ENCODE results near the gene LCE3E.

The LCE3E gene, protein sequence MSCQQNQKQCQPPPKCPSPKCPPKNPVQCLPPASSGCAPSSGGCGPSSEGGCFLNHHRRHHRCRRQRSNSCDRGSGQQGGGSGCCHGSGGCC

DNA sequence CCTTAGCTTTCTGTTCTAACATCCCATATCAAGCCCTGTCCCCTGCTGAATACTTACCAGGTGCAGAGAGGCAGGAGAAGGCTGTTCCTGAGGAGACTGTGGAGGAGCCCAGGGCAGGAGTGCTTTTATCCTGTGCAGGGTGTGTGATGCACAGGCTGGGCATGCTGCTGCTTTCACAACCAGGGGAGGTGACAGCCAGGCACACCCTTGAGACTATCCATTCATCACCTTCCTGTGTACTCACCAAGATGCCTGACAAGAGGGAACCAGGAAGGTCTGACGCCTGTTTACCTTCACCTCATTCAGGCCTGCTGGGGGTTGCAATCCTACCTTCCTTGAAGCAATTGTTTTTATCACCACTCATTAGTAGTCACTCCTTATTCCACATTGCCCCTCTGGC lies at the start of gene LCE3E:
Gene LCE3E, minus strand, starts transcription at position 100 of the 400 bp plus-strand sequence. CDS start 572 bp downstream, outside the sequence.
- in situ Hi-C loops (cut with HindIII; ENCODE audit: low sequenced_read_pairs): no loop called here
- DNase-seq (ENCODE audit: low read depth, low spot score): no peak
- TF ChIP-seq, protein P1, sequence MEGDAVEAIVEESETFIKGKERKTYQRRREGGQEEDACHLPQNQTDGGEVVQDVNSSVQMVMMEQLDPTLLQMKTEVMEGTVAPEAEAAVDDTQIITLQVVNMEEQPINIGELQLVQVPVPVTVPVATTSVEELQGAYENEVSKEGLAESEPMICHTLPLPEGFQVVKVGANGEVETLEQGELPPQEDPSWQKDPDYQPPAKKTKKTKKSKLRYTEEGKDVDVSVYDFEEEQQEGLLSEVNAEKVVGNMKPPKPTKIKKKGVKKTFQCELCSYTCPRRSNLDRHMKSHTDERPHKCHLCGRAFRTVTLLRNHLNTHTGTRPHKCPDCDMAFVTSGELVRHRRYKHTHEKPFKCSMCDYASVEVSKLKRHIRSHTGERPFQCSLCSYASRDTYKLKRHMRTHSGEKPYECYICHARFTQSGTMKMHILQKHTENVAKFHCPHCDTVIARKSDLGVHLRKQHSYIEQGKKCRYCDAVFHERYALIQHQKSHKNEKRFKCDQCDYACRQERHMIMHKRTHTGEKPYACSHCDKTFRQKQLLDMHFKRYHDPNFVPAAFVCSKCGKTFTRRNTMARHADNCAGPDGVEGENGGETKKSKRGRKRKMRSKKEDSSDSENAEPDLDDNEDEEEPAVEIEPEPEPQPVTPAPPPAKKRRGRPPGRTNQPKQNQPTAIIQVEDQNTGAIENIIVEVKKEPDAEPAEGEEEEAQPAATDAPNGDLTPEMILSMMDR (IDR thresholded peaks at IDR 0.05; ENCODE audit: low read depth, low read length): no peak
- no peak within 1 kb of the TSS for H3K4me3 ChIP-seq (ENCODE audit: low read depth, low read length)

DNA sequence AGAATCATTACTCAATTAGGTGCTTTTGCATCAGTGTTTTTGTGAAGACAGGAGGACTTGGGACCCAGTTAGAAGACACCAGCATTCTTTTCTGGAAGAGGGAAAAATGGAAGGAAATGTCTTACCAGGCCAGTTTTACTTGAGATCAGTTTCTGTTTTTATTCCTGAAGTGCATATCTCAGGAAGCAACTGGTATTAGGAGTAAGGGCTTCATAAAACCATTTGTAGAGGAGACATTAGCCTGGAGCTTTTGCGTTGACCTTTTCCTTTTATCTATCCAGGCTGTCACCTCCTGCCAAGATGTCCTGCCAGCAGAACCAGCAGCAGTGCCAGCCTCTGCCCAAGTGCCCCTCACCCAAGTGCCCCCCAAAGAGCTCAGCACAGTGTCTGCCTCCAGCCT lies 46.9 kb upstream of the LCE3E start, which contains the start of gene LCE3B:
Gene LCE3B, plus strand, starts transcription at position 301 of the 400 bp plus-strand sequence. Its CDS starts 0 bp downstream, at position 301.
- TF ChIP-seq, protein P1 (IDR thresholded peaks at IDR 0.05; ENCODE audit: low read depth, low read length): no peak
- in situ Hi-C loops (cut with HindIII; ENCODE audit: low sequenced_read_pairs): no loop called here
- no peak within 1 kb of the TSS for H3K4me3 ChIP-seq (ENCODE audit: low read depth, low read length)
- no peak for DNase-seq (ENCODE audit: low read depth, low spot score)

DNA sequence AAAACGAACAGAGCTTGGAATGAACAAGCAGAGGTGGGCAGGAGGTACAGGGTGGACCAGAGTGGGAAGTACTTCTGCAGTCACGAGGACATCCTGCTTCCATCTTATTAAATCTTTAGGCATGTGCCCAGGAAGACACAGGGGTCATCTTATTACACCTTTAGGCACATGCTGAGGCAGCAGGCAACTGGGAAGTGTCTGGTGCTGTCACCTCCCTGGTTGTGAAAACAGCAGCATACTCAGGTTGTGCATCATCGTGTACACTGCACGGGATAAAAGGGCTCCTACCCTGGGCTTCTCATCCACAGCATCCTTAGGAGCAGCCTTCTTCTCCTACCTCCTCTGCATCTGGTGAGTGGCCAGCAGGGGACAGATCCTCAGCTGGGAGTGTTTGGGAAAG lies 33.4 kb upstream of the LCE3E start, which contains the start of gene LCE3C:
Gene LCE3C, plus strand, starts transcription at position 301 of the 400 bp plus-strand sequence. CDS start 498 bp downstream, outside the sequence.
- H3K4me3 ChIP-seq (ENCODE audit: low read depth, low read length): no peak within 1 kb of the TSS
- in situ Hi-C loops (cut with HindIII; ENCODE audit: low sequenced_read_pairs): no loop called here
- no peak for DNase-seq (ENCODE audit: low read depth, low spot score)

DNA sequence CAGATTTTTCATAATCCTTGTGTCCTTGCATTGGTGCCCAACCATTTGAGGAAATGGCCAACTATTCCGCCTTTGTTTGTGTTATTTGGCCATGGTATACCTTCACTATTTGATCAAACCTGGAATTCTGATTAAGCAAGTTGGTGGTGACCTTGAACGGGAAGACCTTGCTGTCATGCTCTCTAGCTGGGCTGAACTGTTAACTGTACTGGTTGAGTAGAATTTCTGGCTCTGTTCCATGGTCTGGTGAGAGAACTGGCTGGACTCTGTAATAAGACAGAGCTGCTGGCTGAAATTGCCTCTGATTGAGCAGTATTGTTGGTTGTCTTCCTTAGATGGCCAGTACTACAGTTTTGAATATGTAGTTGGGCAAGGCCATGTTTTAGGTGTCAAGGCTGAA lies 30.4 kb upstream of the LCE3E start:
- H3K4me3 ChIP-seq (ENCODE audit: low read depth, low read length): no peak overlapping the region
- TF ChIP-seq, protein P1 (IDR thresholded peaks at IDR 0.05; ENCODE audit: low read depth, low read length): no peak
- no peak for DNase-seq (ENCODE audit: low read depth, low spot score)
- in situ Hi-C loops (cut with HindIII; ENCODE audit: low sequenced_read_pairs): no loop called here

More for the DNA sequence above, 33.4 kb upstream of the LCE3E start, which contains the start of gene LCE3C:
- TF ChIP-seq, protein P1 (IDR thresholded peaks at IDR 0.05; ENCODE audit: low read depth, low read length): no peak

DNA sequence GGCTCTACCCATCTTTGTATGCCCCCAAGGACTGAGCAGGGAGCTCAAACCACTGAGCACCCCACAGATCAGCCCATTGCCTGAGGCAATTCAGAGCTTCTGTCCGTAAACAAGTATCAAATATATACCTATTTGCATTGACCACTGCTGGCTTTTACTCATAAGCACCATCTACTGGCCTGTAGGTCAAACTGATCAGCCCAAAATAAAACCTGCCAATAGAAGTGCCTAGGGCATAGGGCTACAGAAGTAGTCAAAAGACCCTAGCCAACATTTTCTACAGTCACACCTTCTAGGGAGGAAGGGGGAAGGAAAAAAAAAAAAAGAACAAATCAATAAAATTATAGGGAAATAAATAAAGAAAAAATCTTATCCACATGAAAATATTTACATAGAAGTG lies 19.0 kb upstream of the LCE3E start:
- no peak overlapping the region for H3K4me3 ChIP-seq (ENCODE audit: low read depth, low read length)
- TF ChIP-seq, protein P1 (IDR thresholded peaks at IDR 0.05; ENCODE audit: low read depth, low read length): no peak
- in situ Hi-C loops (cut with HindIII; ENCODE audit: low sequenced_read_pairs): no loop called here
- no peak for DNase-seq (ENCODE audit: low read depth, low spot score)

DNA sequence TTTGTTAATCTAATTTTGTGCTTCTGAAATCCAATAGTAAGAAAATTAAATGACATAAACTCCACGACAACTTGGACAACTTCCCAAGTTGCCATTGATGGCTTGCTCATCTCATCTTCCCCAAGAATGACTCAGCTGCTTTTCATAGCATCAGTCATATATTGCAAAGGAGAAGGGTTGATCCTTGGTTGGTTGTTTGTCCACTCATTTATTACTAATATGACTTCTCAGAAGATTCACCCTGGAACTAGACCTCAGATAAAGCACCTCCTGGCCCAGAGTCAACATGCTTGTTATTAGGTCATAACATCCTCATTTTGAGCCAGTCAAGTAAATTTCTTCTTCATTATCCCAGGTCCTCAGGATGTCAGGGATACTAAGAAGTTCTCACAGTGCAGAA lies 16.1 kb upstream of the LCE3E start:
- DNase-seq (ENCODE audit: low read depth, low spot score): no peak
- TF ChIP-seq, protein P1 (IDR thresholded peaks at IDR 0.05; ENCODE audit: low read depth, low read length): no peak
- in situ Hi-C loops (cut with HindIII; ENCODE audit: low sequenced_read_pairs): no loop called here
- H3K4me3 ChIP-seq (ENCODE audit: low read depth, low read length): no peak overlapping the region

All from astrocyte of the spinal cord (primary cell).